Measurements from ENCODE around the gene KCNT1. TPM values are rescaled to one million over a fixed set of nuclear protein-coding genes. Genes with fewer than 3 reads are reported as not detected.

KCNT1 gene
- total RNA-seq, 1 experiment from 2014 or later = 0.68 TPM

DNA sequence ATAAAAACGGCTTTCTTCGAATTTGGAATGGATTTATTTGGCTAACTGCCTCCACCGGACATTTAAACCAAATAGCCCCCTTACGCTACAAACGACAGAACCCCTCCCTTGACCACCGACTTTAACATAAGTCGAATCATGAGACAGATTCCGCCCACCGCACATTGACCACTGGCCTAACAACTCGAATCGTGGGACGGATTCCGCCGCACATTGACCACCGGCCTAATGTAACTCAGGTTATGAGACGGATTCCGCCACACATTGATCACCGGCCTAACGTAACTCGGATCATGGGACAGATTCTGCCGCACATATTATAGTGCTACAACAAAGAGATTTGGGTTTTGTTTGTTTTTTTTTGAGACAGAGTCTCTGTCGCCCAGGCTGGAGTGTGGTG lies 41.6 kb upstream of the KCNT1 start:
- Histone ChIP-seq H2BK20ac (ENCODE audit: low read depth, low read length, poor library complexity, severe bottlenecking) (no peak overlapping the region), H2AK5ac (ENCODE audit: insufficient read length, low read length) (no peak overlapping the region), H3K23ac (ENCODE audit: insufficient read length, low read depth, low read length) (no peak overlapping the region), H2BK15ac (ENCODE audit: low read depth, low read length) (no peak overlapping the region), H3K14ac (ENCODE audit: insufficient read depth, low read length) (no peak overlapping the region), H2BK12ac (ENCODE audit: insufficient read length, low read depth, low read length) (no peak overlapping the region), H2BK5ac (ENCODE audit: insufficient read length, low read length) (no peak overlapping the region), H3T11ph (ENCODE audit: low read length) (no peak overlapping the region), H3K27ac (ENCODE audit: insufficient read length, low read depth, low read length) (no peak overlapping the region), H3K79me2 (ENCODE audit: insufficient read depth, low read length) (no peaks in the 10 kb centered on the region), H3K27me3 (ENCODE audit: insufficient read depth, low read length) (no peaks in the 10 kb centered on the region), H3K9me3 (ENCODE audit: control insufficient read depth, low read depth, low read length) (peaks cover 7% of the 10 kb centered on the region), H2AFZ (ENCODE audit: low read length) (no peak overlapping the region), H4K8ac (replicated peaks; ENCODE audit: insufficient read length, low read depth, low read length) (no peak overlapping the region), H3K56ac (ENCODE audit: insufficient read length, low read depth, low read length) (no peak overlapping the region), H4K91ac (ENCODE audit: insufficient read length, low read depth, low read length) (no peak overlapping the region), H3K9ac (ENCODE audit: extremely low read depth, insufficient read length, low read length) (no peak overlapping the region), H3K18ac (ENCODE audit: insufficient read length, low read depth, low read length) (no peak overlapping the region), H3K4me2 (ENCODE audit: insufficient read depth, insufficient read length, low read length) (no peak overlapping the region), H3K4ac (ENCODE audit: low read depth, low read length) (no peak overlapping the region), H3K4me1 (ENCODE audit: insufficient read depth, low read length) (no peaks in the 10 kb centered on the region), H4K20me1 (ENCODE audit: control insufficient read depth, insufficient read depth, insufficient read length) (peaks cover 2% of the 10 kb centered on the region), H3K23me2 (ENCODE audit: insufficient read length, low read depth, low read length, poor library complexity, severe bottlenecking) (no peaks in the 10 kb centered on the region), H3K79me1 (ENCODE audit: insufficient read depth, low read depth, low read length, poor library complexity, severe bottlenecking) (no peaks in the 10 kb centered on the region), H4K5ac (ENCODE audit: insufficient read length, low read depth, low read length) (no peak overlapping the region), H2BK120ac (ENCODE audit: low read depth, low read length, poor library complexity, severe bottlenecking) (no peak overlapping the region)
- peaks cover 12% of the 10 kb centered on the region in 2 experiments; a peak in 4 of 5 replicates for H3K9me3 Mint-ChIP-seq
- peaks cover 11 to 14% of the 10 kb centered on the region in 2 experiments for H3K4me1 Mint-ChIP-seq
- TF ChIP-seq CTCF (conservative IDR thresholded peaks at IDR 0.05) = no peak
- H3K4me3 Mint-ChIP-seq = no peak overlapping the region
- no peaks in the 10 kb centered on the region; the same call in none of the 2 replicates for H3K27me3 Mint-ChIP-seq (ENCODE audit: low read depth)
- H3K36me3 Mint-ChIP-seq (ENCODE audit: insufficient read depth in 1 of 3, low read depth in 3 of 3) = peaks cover 5 to 43% (median 5%) of the 10 kb centered on the region in 3 experiments
- H3K27ac Mint-ChIP-seq = peak overlapping the region in 1 of 3 experiments; percentile 77; a peak in 1 of 7 replicates
- DNase-seq = no peak
- no CpG with 5 or more reads among the region's 22 CpGs for WGBS (ENCODE audit: extremely low coverage, insufficient read length, low lambda C conversion rate)
